ENCODE results near the gene NAPSA.
A peak's percentile ranks its signal among the peaks of the same experiment; 100 is the strongest.

NAPSA gene

GRCh38 chr19:50311723-50312635, 53.5 kb downstream of the NAPSA start:
- WGBS, 2 experiments (ENCODE audit: insufficient coverage in 2 of 2): 33 to 42% methylated on average over 5 to 16 of the region's 42 CpGs
- Histone ChIP-seq H3K4me3 (ENCODE audit: extremely low read depth, insufficient read depth, low read length, poor library complexity, severe bottlenecking) (peak overlapping the region; percentile 38), H3K9me3 (ENCODE audit: control insufficient read depth, low read length) (no peaks in the 10 kb centered on the region), H3K36me3 (ENCODE audit: control insufficient read depth, insufficient read depth, low read length) (no peaks in the 10 kb centered on the region), H3K27ac (ENCODE audit: low read depth, low read length, severe bottlenecking) (no peak overlapping the region), H3K4me1 (ENCODE audit: control insufficient read depth, insufficient read depth, low read length, poor library complexity, severe bottlenecking) (no peaks in the 10 kb centered on the region)

- no peaks in the 10 kb centered on the region for H3K36me3 ChIP-seq (ENCODE audit: control insufficient read depth, insufficient read depth, low read length)
- H3K4me3 ChIP-seq (ENCODE audit: extremely low read depth, insufficient read depth, low read length, poor library complexity, severe bottlenecking): no peak overlapping the region
- no peaks in the 10 kb centered on the region for H3K9me3 ChIP-seq (ENCODE audit: control insufficient read depth, low read length)
- no peak overlapping the region for H3K27ac ChIP-seq (ENCODE audit: low read depth, low read length, severe bottlenecking)
- WGBS, 2 experiments (ENCODE audit: insufficient coverage in 2 of 2): 74 to 75% methylated on average over 9 to 10 of the region's 10 CpGs
- no peaks in the 10 kb centered on the region for H3K4me1 ChIP-seq (ENCODE audit: control insufficient read depth, insufficient read depth, low read length, poor library complexity, severe bottlenecking)
Observed at GRCh38 chr19:50310759-50311465, 54.5 kb downstream of the NAPSA start.

- Histone ChIP-seq H3K27ac (ENCODE audit: low read depth, low read length, severe bottlenecking) (no peak overlapping the region), H3K4me1 (ENCODE audit: control insufficient read depth, insufficient read depth, low read length, poor library complexity, severe bottlenecking) (no peaks in the 10 kb centered on the region), H3K36me3 (ENCODE audit: control insufficient read depth, insufficient read depth, low read length) (no peaks in the 10 kb centered on the region), H3K4me3 (ENCODE audit: extremely low read depth, insufficient read depth, low read length, poor library complexity, severe bottlenecking) (no peak overlapping the region), H3K9me3 (ENCODE audit: control insufficient read depth, low read length) (no peaks in the 10 kb centered on the region)
- WGBS, 2 experiments (ENCODE audit: insufficient coverage in 2 of 2): 59 to 60% methylated on average over 13 to 16 of the region's 16 CpGs
Observed at GRCh38 chr19:50309396-50310125, 55.9 kb downstream of the NAPSA start.

- Histone ChIP-seq H3K4me1 (ENCODE audit: control insufficient read depth, insufficient read depth, low read length, poor library complexity, severe bottlenecking) (no peaks in the 10 kb centered on the region), H3K36me3 (ENCODE audit: control insufficient read depth, insufficient read depth, low read length) (no peaks in the 10 kb centered on the region), H3K9me3 (ENCODE audit: control insufficient read depth, low read length) (no peaks in the 10 kb centered on the region), H3K4me3 (ENCODE audit: extremely low read depth, insufficient read depth, low read length, poor library complexity, severe bottlenecking) (no peak overlapping the region), H3K27ac (ENCODE audit: low read depth, low read length, severe bottlenecking) (no peak overlapping the region)
- WGBS, 2 experiments (ENCODE audit: insufficient coverage in 2 of 2): 72 to 89% methylated on average over 15 to 20 of the region's 21 CpGs
Observed at GRCh38 chr19:50308991-50309390, 56.4 kb downstream of the NAPSA start.

Data from mesodermal cell (in vitro differentiated cells).